GM18499 (cell line): ENCODE measurements around the gene VEGFD.

Experiments used
- ATAC-seq: cut with Tn5 transposase; IDR thresholded peaks from one replicate; pipeline ENCODE4 v1.9.1; 2021; ENCODE audit warnings: moderate number of reproducible peaks; ENCODE audit not compliant: insufficient read depth, unreplicated experiment

The VEGFD gene

GRCh38 chrX:15366506-15367352 is 17.5 kb downstream of the VEGFD start:
- no peak for ATAC-seq

- no peak for ATAC-seq
Measured at GRCh38 chrX:15359701-15360100, 24.5 kb downstream of the VEGFD start.

GRCh38 chrX:15358533-15358932 is 25.7 kb downstream of the VEGFD start:
- no peak for ATAC-seq

GRCh38 chrX:15356444-15356843 is 27.8 kb downstream of the VEGFD start:
- ATAC-seq: no peak

GRCh38 chrX:15350329-15350996 is 33.8 kb downstream of the VEGFD start:
- no peak for ATAC-seq

- no peak for ATAC-seq
Measured at GRCh38 chrX:15349046-15349445, 35.2 kb downstream of the VEGFD start.

- ATAC-seq: no peak
Measured at GRCh38 chrX:15345976-15346375, 38.2 kb downstream of the VEGFD start.

GRCh38 chrX:15344106-15344505 is 40.1 kb downstream of the VEGFD start:
- ATAC-seq: no peak

- no peak for ATAC-seq
Measured at GRCh38 chrX:15343075-15343476, 41.1 kb downstream of the VEGFD start.

GRCh38 chrX:15340867-15341266 is 43.3 kb downstream of the VEGFD start:
- no peak for ATAC-seq

GRCh38 chrX:15336023-15336413 is 48.2 kb downstream of the VEGFD start:
- ATAC-seq: no peak

GRCh38 chrX:15335135-15336022 is 48.8 kb downstream of the VEGFD start, which contains the start of gene PIGA:
PIGA (minus strand) TSS chrX:15335523; CDS start chrX:15331930, 3,593 bp downstream.
- peak; percentile 98 for ATAC-seq

GRCh38 chrX:15334561-15334960 is 49.7 kb downstream of the VEGFD start:
- ATAC-seq: no peak

- no peak for ATAC-seq
Measured at GRCh38 chrX:15328821-15329220, 55.4 kb downstream of the VEGFD start.

GRCh38 chrX:15328131-15328530 is 56.1 kb downstream of the VEGFD start:
- no peak for ATAC-seq

GRCh38 chrX:15322472-15322871 is 61.7 kb downstream of the VEGFD start:
- no peak for ATAC-seq

- no peak for ATAC-seq
Measured at GRCh38 chrX:15322072-15322471, 62.1 kb downstream of the VEGFD start.

- ATAC-seq: no peak
Measured at GRCh38 chrX:15321447-15321846, 62.8 kb downstream of the VEGFD start.

- no peak for ATAC-seq
Measured at GRCh38 chrX:15320297-15320696, 63.9 kb downstream of the VEGFD start.

GRCh38 chrX:15319075-15319474 is 65.1 kb downstream of the VEGFD start:
- no peak for ATAC-seq

GRCh38 chrX:15315509-15315908 is 68.7 kb downstream of the VEGFD start, which contains the start of gene ASB11:
ASB11 (minus strand) TSS chrX:15315640; CDS start chrX:15315605, 35 bp downstream.
- no peak for ATAC-seq
